Small intestine (tissue), 7 donors: Measurements from ENCODE around the gene CRCP. TPM values are rescaled to one million over a fixed set of nuclear protein-coding genes. Genes with fewer than 3 reads are reported as not detected.

Experiments
- DNase-seq, 2 donors: peaks; one replicate each; pipeline versions ENCODE4 v3.0.0 to v3.0.0-alpha.2; 2013
- FAIRE-seq: peaks from 2 replicates; lab custom pipeline; 2012; peaks lifted over from hg19 to GRCh38; lab: Jason Lieb, UNC
- H3K27ac ChIP-seq, 3 donors: one replicate each; pipeline ENCODE4 v1.5.1; 2013; ENCODE audit warnings: low read length in 2 of 3, mild to moderate bottlenecking in 2 of 3, control low read depth in 1 of 3, inconsistent platforms in 1 of 3, low read depth in 1 of 3, moderate library complexity in 1 of 3
- H3K27me3 ChIP-seq, 3 donors: one replicate each; pipeline ENCODE4 v1.6.1; 2013; ENCODE audit warnings: low read length in 3 of 3, inconsistent platforms in 1 of 3; ENCODE audit not compliant: control insufficient read depth in 3 of 3, insufficient read depth in 3 of 3
- H3K36me3 ChIP-seq, 3 donors: one replicate each; pipeline ENCODE4 v1.6.1; 2013; ENCODE audit warnings: low read length in 3 of 3, inconsistent platforms in 1 of 3, low read depth in 1 of 3, mild to moderate bottlenecking in 1 of 3, moderate library complexity in 1 of 3; ENCODE audit not compliant: control insufficient read depth in 3 of 3, insufficient read depth in 2 of 3
- H3K4me1 ChIP-seq, 3 donors: one replicate each; pipeline ENCODE4 v1.6.1; 2013; ENCODE audit warnings: low read length in 2 of 3, inconsistent platforms in 1 of 3, low read depth in 1 of 3, mild to moderate bottlenecking in 1 of 3, moderate library complexity in 1 of 3; ENCODE audit not compliant: control insufficient read depth in 3 of 3, insufficient read depth in 2 of 3
- H3K4me3 ChIP-seq, 3 donors: one replicate each; pipeline ENCODE4 v1.5.1; 2013; ENCODE audit warnings: low read length in 3 of 3, control low read depth in 1 of 3, inconsistent platforms in 1 of 3, low read depth in 1 of 3, mild to moderate bottlenecking in 1 of 3, moderate library complexity in 1 of 3
- H3K9me3 ChIP-seq, 2 donors: one replicate each; pipeline ENCODE4 v1.6.1; 2013; ENCODE audit warnings: low read depth in 1 of 2, low read length in 1 of 2; ENCODE audit not compliant: control insufficient read depth in 2 of 2, insufficient read depth in 1 of 2
- WGBS, 3 donors: extraction: QIAGEN DNeasy Blood & Tissue Kit; methylation state at CpG; one replicate each; pipeline ENCODE4 v1.1.7; 2013; 5-methylcytosine and 5-hydroxymethylcytosine counted together
- polyA plus RNA-seq, 4 donors: library from polyadenylated mRNA; stranded (reverse) in 3 of 4; unstranded in 1 of 4; fragments of 200-250 nt in 3 of 4; fragments of 120-200 nt in 1 of 4; gene quantifications; one replicate each; pipeline versions ENCODE4 v1.2.1 to v1.2.3, GENCODE V29; 2013
- donor health status: healthy with polysubstance abuse.
- donor health status: control.
- donor health status: control.
- donor health status: Bipolar disorder and iron deficiency.
- donor health status: healthy.

CRCP gene
- polyA plus RNA-seq, 4 donors, result 14.5 to 33.6 (median 22.2) TPM

GRCh38 chr7:66181845-66182244 lies 67.2 kb downstream of the CRCP start:
- H3K27ac ChIP-seq, result no peak overlapping the region
- H3K36me3 ChIP-seq, result no peaks in the 10 kb centered on the region
- no peaks in the 10 kb centered on the region for H3K4me1 ChIP-seq
- H3K9me3 ChIP-seq, result peaks cover 0 to 12% of the 10 kb centered on the region in 2 donors
- 91 to 95% (median 93%) methylated on average over 2 of the region's 2 CpGs for WGBS, 3 donors
- FAIRE-seq, result no peak
- H3K4me3 ChIP-seq, result no peak overlapping the region
- H3K27me3 ChIP-seq, result no peaks in the 10 kb centered on the region
- DNase-seq, result no peak

GRCh38 chr7:66182920-66183319 lies 68.3 kb downstream of the CRCP start:
- H3K27me3 ChIP-seq, result no peaks in the 10 kb centered on the region
- H3K27ac ChIP-seq, result no peak overlapping the region
- H3K4me3 ChIP-seq, result no peak overlapping the region
- FAIRE-seq, result no peak
- WGBS, 3 donors, result 92 to 95% (median 93%) methylated on average over 6 of the region's 6 CpGs
- no peak for DNase-seq
- H3K9me3 ChIP-seq, result peaks cover 0 to 12% of the 10 kb centered on the region in 2 donors
- H3K36me3 ChIP-seq, result no peaks in the 10 kb centered on the region
- H3K4me1 ChIP-seq, result peaks cover 0 to 4% (median 0%) of the 10 kb centered on the region in 3 donors

- no peaks in the 10 kb centered on the region for H3K27me3 ChIP-seq
- DNase-seq (no peak), FAIRE-seq (no peak)
- no peak overlapping the region for H3K4me3 ChIP-seq
- H3K9me3 ChIP-seq, result peaks cover 0 to 6% of the 10 kb centered on the region in 2 donors
- no peaks in the 10 kb centered on the region for H3K36me3 ChIP-seq
- no peak overlapping the region for H3K27ac ChIP-seq
- 63 to 77% (median 63%) methylated on average over 2 of the region's 2 CpGs for WGBS, 3 donors
- H3K4me1 ChIP-seq, result peaks cover 0 to 4% (median 0%) of the 10 kb centered on the region in 3 donors
These were observed 69.1 kb downstream of the CRCP start for GRCh38 chr7:66183700-66184099.

GRCh38 chr7:66185680-66186187 lies 71.1 kb downstream of the CRCP start:
- FAIRE-seq, result no peak
- Histone ChIP-seq H3K4me1 (peaks cover 0 to 4% (median 0%) of the 10 kb centered on the region in 3 donors), H3K36me3 (no peaks in the 10 kb centered on the region), H3K9me3 (peaks cover 0 to 6% of the 10 kb centered on the region in 2 donors), H3K27me3 (no peaks in the 10 kb centered on the region), H3K4me3 (no peak overlapping the region), H3K27ac (no peak overlapping the region)
- 86 to 94% (median 91%) methylated on average over 6 to 8 of the region's 8 CpGs for WGBS, 3 donors
- DNase-seq, result no peak

- Histone ChIP-seq H3K27me3 (no peaks in the 10 kb centered on the region), H3K9me3 (peaks cover 0 to 6% of the 10 kb centered on the region in 2 donors), H3K27ac (no peak overlapping the region), H3K36me3 (no peaks in the 10 kb centered on the region), H3K4me3 (no peak overlapping the region), H3K4me1 (peaks cover 0 to 4% (median 0%) of the 10 kb centered on the region in 3 donors)
- FAIRE-seq (no peak), DNase-seq (no peak)
- WGBS, 3 donors, result 81 to 93% (median 84%) methylated on average over 4 of the region's 4 CpGs
These were observed 72.3 kb downstream of the CRCP start for GRCh38 chr7:66186991-66187390.

GRCh38 chr7:66187905-66188304 lies 73.3 kb downstream of the CRCP start:
- H3K4me1 ChIP-seq, result peaks cover 0 to 4% (median 0%) of the 10 kb centered on the region in 3 donors

GRCh38 chr7:66188645-66189044 lies 74.0 kb downstream of the CRCP start:
- WGBS, 3 donors, result 82 to 89% (median 87%) methylated on average over 2 of the region's 2 CpGs
- Histone ChIP-seq H3K27me3 (no peaks in the 10 kb centered on the region), H3K4me1 (peaks cover 0 to 4% (median 0%) of the 10 kb centered on the region in 3 donors), H3K4me3 (no peak overlapping the region), H3K36me3 (no peaks in the 10 kb centered on the region), H3K9me3 (peaks cover 0 to 6% of the 10 kb centered on the region in 2 donors), H3K27ac (no peak overlapping the region)
- FAIRE-seq, result no peak
- no peak for DNase-seq

More at GRCh38 chr7:66187905-66188304, 73.3 kb downstream of the CRCP start:
- H3K27ac ChIP-seq, result no peak overlapping the region
- no peaks in the 10 kb centered on the region for H3K36me3 ChIP-seq
- H3K4me3 ChIP-seq, result no peak overlapping the region
- no peak for FAIRE-seq
- peaks cover 0 to 6% of the 10 kb centered on the region in 2 donors for H3K9me3 ChIP-seq
- peak in 1 of 2 donors; percentile 71 for DNase-seq
- WGBS, 3 donors, result 0 to 19% (median 13%) methylated on average over 1 of the region's 1 CpG
- H3K27me3 ChIP-seq, result no peaks in the 10 kb centered on the region

- no peaks in the 10 kb centered on the region for H3K27me3 ChIP-seq
- no peaks in the 10 kb centered on the region for H3K36me3 ChIP-seq
- H3K4me3 ChIP-seq, result no peak overlapping the region
- peaks cover 0 to 6% of the 10 kb centered on the region in 2 donors for H3K9me3 ChIP-seq
- H3K27ac ChIP-seq, result no peak overlapping the region
- DNase-seq (no peak), FAIRE-seq (no peak)
- H3K4me1 ChIP-seq, result peaks cover 0 to 4% (median 0%) of the 10 kb centered on the region in 3 donors
- WGBS, 3 donors, result 83 to 88% (median 85%) methylated on average over 7 of the region's 7 CpGs
These were observed 75.3 kb downstream of the CRCP start for GRCh38 chr7:66189695-66190503.
